Measurements from ENCODE around the gene ACAD11.

- TF ChIP-seq, protein P1, sequence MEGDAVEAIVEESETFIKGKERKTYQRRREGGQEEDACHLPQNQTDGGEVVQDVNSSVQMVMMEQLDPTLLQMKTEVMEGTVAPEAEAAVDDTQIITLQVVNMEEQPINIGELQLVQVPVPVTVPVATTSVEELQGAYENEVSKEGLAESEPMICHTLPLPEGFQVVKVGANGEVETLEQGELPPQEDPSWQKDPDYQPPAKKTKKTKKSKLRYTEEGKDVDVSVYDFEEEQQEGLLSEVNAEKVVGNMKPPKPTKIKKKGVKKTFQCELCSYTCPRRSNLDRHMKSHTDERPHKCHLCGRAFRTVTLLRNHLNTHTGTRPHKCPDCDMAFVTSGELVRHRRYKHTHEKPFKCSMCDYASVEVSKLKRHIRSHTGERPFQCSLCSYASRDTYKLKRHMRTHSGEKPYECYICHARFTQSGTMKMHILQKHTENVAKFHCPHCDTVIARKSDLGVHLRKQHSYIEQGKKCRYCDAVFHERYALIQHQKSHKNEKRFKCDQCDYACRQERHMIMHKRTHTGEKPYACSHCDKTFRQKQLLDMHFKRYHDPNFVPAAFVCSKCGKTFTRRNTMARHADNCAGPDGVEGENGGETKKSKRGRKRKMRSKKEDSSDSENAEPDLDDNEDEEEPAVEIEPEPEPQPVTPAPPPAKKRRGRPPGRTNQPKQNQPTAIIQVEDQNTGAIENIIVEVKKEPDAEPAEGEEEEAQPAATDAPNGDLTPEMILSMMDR (IDR thresholded peaks at IDR 0.05), result no peak
- no peak for TF ChIP-seq REST (IDR thresholded peaks at IDR 0.05; ENCODE audit: insufficient read depth in 1 of 2, low read depth in 2 of 2, low read length in 1 of 2)
- TF ChIP-seq POLR2AphosphoS5 (IDR thresholded peaks at IDR 0.05; ENCODE audit: low read depth, low read length), result no peak
- TF ChIP-seq SIN3A (IDR thresholded peaks at IDR 0.05; ENCODE audit: borderline replicate concordance, insufficient read depth, low read depth, low read length), result no peak
- no peak for TF ChIP-seq TCF7L2 (IDR thresholded peaks at IDR 0.05; ENCODE audit: low read depth, low read length)
These were observed 109.6 kb downstream of the ACAD11 start for GRCh38 chr3:132549890-132550578.
